ENCODE data around the gene ZC4H2. TPM values are rescaled to one million over a fixed set of nuclear protein-coding genes. Genes with fewer than 3 reads are reported as not detected.

The ZC4H2 gene
- total RNA-seq, 4 donors from 2014 or later = 4.8 to 10.3 (median 5.2) TPM

- TF ChIP-seq CTCF (IDR thresholded peaks at IDR 0.05) = no peak
- TF ChIP-seq POLR2A (IDR thresholded peaks at IDR 0.05) = no peak
- WGBS, 2 donors = 55 to 78% methylated on average over 2 of the region's 2 CpGs
- DNase-seq (ENCODE audit: low spot score in 2 of 2) = no peak
Measured at GRCh38 chrX:64994131-64994798, 18.0 kb upstream of the ZC4H2 start.

GRCh38 chrX:64977830-64978229 lies 1.6 kb upstream of the ZC4H2 start:
- no peak overlapping the region for H3K4me3 ChIP-seq (ENCODE audit: low read depth, poor library complexity, severe bottlenecking)
- 65 to 72% methylated on average over 3 of the region's 3 CpGs for WGBS, 2 donors
- no peak for TF ChIP-seq POLR2A (IDR thresholded peaks at IDR 0.05)
- TF ChIP-seq CTCF (IDR thresholded peaks at IDR 0.05) = no peak
- DNase-seq (ENCODE audit: low spot score in 2 of 2) = no peak
- intact Hi-C loops (cut with DNase I; ENCODE audit: low total_unique reads) = no loop called here

More at GRCh38 chrX:64994131-64994798, 18.0 kb upstream of the ZC4H2 start:
- intact Hi-C loops (cut with DNase I; ENCODE audit: low total_unique reads) = no loop called here
- H3K4me3 ChIP-seq (ENCODE audit: low read depth, poor library complexity, severe bottlenecking) = no peak overlapping the region

DNA sequence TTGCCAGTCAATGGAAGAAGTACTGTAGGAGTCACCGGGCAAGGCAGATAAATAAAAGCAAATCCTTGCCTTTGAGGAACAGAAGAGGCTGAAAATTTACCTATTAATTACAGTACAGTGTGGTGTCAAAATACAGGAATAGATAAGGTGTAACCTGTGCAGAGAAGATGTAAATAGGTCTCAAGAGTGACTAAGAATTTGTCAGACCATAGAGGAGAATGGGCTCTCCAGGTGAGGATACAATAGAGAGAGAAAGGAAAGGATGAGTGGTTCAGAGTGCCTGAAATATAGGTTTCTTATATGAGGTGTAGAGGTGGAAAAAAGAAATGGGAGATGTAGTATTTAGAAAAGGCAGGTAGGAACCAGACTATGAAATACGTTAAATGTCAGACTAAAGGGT lies 801 bp upstream of the ZC4H2 start:
- no peak for DNase-seq (ENCODE audit: low spot score in 2 of 2)
- no peak overlapping the region for H3K4me3 ChIP-seq (ENCODE audit: low read depth, poor library complexity, severe bottlenecking)
- WGBS, 2 donors = 48 to 68% methylated on average over 2 of the region's 2 CpGs
- intact Hi-C loops (cut with DNase I; ENCODE audit: low total_unique reads) = no loop called here
- TF ChIP-seq POLR2A (IDR thresholded peaks at IDR 0.05) (no peak), CTCF (IDR thresholded peaks at IDR 0.05) (no peak)

- 4 to 27% methylated on average over 11 of the region's 11 CpGs for WGBS, 2 donors
- no peak for DNase-seq (ENCODE audit: low spot score in 2 of 2)
- no peak overlapping the region for H3K4me3 ChIP-seq (ENCODE audit: low read depth, poor library complexity, severe bottlenecking)
- intact Hi-C loops (cut with DNase I; ENCODE audit: low total_unique reads) = no loop called here
- TF ChIP-seq POLR2A (IDR thresholded peaks at IDR 0.05) (no peak), CTCF (IDR thresholded peaks at IDR 0.05) (no peak)
Measured at GRCh38 chrX:64976673-64977040, 407 bp upstream of the ZC4H2 start.

DNA sequence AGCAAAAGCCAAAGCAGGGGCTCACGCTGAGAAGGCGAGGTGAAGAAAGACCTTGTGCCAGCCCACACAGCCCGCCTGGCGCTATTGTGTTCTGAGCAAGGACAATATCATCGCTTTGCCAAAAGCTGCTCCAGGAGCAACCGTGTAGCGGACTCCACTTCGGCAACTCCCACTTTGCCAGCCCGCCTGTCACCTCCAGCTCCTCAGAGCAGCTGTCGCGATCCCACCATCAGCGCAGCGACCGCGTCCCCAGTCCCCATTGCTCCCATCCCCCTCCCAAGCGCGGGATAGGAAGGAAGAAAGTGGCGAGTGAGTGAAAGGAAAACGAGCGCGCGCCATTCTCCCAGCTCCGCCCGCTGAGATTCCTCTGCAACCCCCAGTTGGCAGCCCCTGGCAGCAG lies 759 bp downstream of the ZC4H2 start:
- H3K4me3 ChIP-seq (ENCODE audit: low read depth, poor library complexity, severe bottlenecking) = peak overlapping the region; percentile 30
- intact Hi-C loops (cut with DNase I; ENCODE audit: low total_unique reads) = no loop called here
- WGBS, 2 donors = 0 to 34% methylated on average over 21 to 24 of the region's 24 CpGs
- peak in 1 of 2 donors; percentile 11 for DNase-seq (ENCODE audit: low spot score in 2 of 2)
- TF ChIP-seq POLR2A (IDR thresholded peaks at IDR 0.05) (no peak), CTCF (IDR thresholded peaks at IDR 0.05) (no peak)

DNA sequence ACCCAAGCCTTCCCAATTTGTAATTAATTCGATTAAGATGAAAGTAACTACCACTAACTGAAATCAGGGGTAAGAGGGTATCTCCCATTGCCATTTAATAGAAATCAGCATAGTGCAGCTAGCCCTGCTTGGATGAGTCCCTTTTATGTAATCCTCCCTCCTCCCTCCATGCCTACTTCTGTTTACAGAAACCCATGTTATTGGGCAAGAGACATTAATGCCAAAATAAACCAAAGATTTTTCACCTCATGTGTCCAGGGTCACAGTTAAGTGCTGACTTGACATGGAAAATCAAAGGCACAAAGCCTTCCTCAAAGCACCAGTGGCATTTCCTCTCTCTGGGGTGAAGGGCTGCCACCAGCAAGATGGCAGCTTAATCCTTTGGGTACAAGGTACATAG lies 50.8 kb downstream of the ZC4H2 start:
- WGBS, 2 donors = 65 to 79% methylated on average over 1 of the region's 1 CpG
- intact Hi-C loops (cut with DNase I; ENCODE audit: low total_unique reads) = no loop called here
- H3K4me3 ChIP-seq (ENCODE audit: low read depth, poor library complexity, severe bottlenecking) = no peak overlapping the region
- no peak for DNase-seq (ENCODE audit: low spot score in 2 of 2)
- no peak for TF ChIP-seq POLR2A (IDR thresholded peaks at IDR 0.05)
- TF ChIP-seq CTCF (IDR thresholded peaks at IDR 0.05) = no peak
